GM21528 (cell line): ENCODE measurements around the gene FXYD2.

Experiments
- ATAC-seq: cut with Tn5 transposase; IDR thresholded peaks from one replicate; pipeline ENCODE4 v1.9.1; 2021; ENCODE audit warnings: mild to moderate bottlenecking, moderate library complexity; ENCODE audit not compliant: unreplicated experiment, low FRiP score

Gene FXYD2

GRCh38 chr11:117771841-117772240, 52.7 kb downstream of the FXYD2 start:
- ATAC-seq: no peak

DNA sequence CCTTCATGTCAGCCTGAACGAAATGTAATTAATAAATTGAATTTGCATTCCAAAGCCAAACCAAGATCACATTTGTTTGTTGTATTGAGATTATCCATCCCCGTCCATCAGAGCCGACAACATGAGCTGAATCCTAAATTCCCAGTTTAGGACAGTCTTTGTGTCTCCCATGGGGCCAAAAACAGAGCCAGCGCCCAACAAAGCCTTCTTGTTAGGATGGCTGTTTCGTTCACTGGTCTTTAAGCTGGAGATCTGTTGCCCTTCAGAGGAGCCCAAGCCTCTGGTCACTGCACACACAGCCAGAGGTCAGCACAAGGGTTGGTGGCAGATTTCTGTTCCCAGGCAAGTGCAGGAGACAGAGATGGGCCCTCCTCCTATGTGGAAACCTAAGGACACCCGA, 53.3 kb downstream of the FXYD2 start:
- ATAC-seq: no peak

DNA sequence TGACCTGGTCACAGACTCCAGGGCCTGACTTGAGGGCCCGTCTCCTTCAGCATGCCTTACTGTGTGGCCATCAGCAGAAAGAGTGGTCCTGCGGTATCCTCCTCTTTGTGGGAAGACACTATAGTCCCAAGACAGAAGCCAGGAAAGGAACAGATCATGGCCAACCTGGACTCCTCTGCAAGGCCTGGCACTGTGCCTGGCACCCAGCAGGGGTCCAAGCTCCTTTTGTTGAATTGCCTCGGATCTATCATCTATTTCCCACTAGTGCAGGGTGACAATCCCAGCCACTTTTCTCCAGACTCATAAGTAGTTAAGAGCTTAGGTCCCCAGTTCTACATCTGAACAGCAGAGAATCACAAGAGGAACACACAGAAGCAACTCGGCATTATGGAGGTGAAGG, 54.5 kb downstream of the FXYD2 start:
- ATAC-seq: no peak
